HepG2 (cell line): Measurements from ENCODE around the gene DST. TPM values are rescaled to one million over a fixed set of nuclear protein-coding genes. Genes with fewer than 3 reads are reported as not detected.

ENCODE experiments used
- ATAC-seq: fragments of 200-7000 bp; cut with Tn5 transposase; 3 replicates; pipeline ENCODE4 v1.9.1; 2020; ENCODE audit warnings: mild to moderate bottlenecking, moderate library complexity
- BruUV-seq: library from RNA; stranded (reverse); fragments of 400-500 nt; replicated peaks from 2 replicates; lab custom pipeline; 2021; lab: Mats Ljungman, UMichigan
- CTCF ChIA-PET: fragments of 300-600 bp; formaldehyde crosslinking; extraction: SDS; loops from one replicate; lab custom pipeline; 2021; ENCODE audit warnings: low total read pairs, inconsistent platforms, low intra/inter-chr PET ratio; lab: Yijun Ruan, JAX
- POLR2A ChIA-PET: fragments of 350-600 bp; sonication (Branson Sonifier 250); formaldehyde crosslinking; loops from one replicate; lab custom pipeline; 2020; ENCODE audit warnings: antibody characterized with exemption, inconsistent platforms; lab: Yijun Ruan, JAX
- DNase-seq: peaks from one replicate; pipeline ENCODE4 v3.0.0-alpha.2; 2015; ENCODE audit warnings: low spot score
- FAIRE-seq: peaks from 3 replicates; lab custom pipeline; 2011; peaks lifted over from hg19 to GRCh38; lab: Jason Lieb, UNC
- H2AFZ ChIP-seq: one replicate; pipeline ENCODE4 v1.6.1; 2011; ENCODE audit warnings: low read length, inconsistent platforms
- H3K27ac ChIP-seq: fragments of 300-600 bp; 3 replicates; pipeline ENCODE4 v1.8.0; 2011; ENCODE audit warnings: mixed run types, mild to moderate bottlenecking, mixed read lengths, low read length, inconsistent platforms; ENCODE audit not compliant: insufficient read depth; ENCODE audit errors: extremely low read length
- H3K27me3 ChIP-seq, 2 experiments: fragments of 200-600 bp in 1 of 2; 2 replicates in 1 of 2; 3 replicates in 1 of 2; pipeline versions ENCODE4 v1.6.0 to v1.8.0; 2011; ENCODE audit warnings: low read length in 2 of 2, mild to moderate bottlenecking in 2 of 2, moderate library complexity in 2 of 2, inconsistent platforms in 1 of 2; ENCODE audit not compliant: insufficient read depth in 2 of 2, control insufficient read depth in 1 of 2
- H3K36me3 ChIP-seq, 2 experiments: fragments of 200-600 bp in 1 of 2; replicated peaks in 1 of 2; 2 replicates in 1 of 2; 3 replicates in 1 of 2; pipeline versions ENCODE4 v1.5.1 to v1.8.0; 2011; ENCODE audit warnings: low read length in 2 of 2, inconsistent platforms in 1 of 2; ENCODE audit not compliant: insufficient read depth in 2 of 2, control insufficient read depth in 1 of 2
- H3K4me1 ChIP-seq: 2 replicates; pipeline ENCODE4 v1.5.1; 2012; ENCODE audit warnings: low read length, inconsistent platforms; ENCODE audit not compliant: insufficient read depth
- H3K4me2 ChIP-seq: 2 replicates; pipeline ENCODE4 v1.6.0; 2011; ENCODE audit warnings: low read depth, low read length, inconsistent platforms
- H3K4me3 ChIP-seq, 3 experiments: fragments of 200-600 bp in 1 of 3; sonication (generic), shearing (Covaris generic) in 1 of 3; replicated peaks in 1 of 3; 2 replicates each; pipeline ENCODE4 v1.5.1; 2011 to 2016; ENCODE audit warnings: low read length in 3 of 3, inconsistent platforms in 2 of 3, low read depth in 2 of 3, mild to moderate bottlenecking in 2 of 3, control low read depth in 1 of 3, mixed read lengths in 1 of 3; ENCODE audit not compliant: insufficient read depth in 1 of 3
- H3K79me2 ChIP-seq: one replicate; pipeline ENCODE4 v1.6.1; 2011; ENCODE audit warnings: low read length, inconsistent platforms; ENCODE audit not compliant: insufficient read depth
- H3K9ac ChIP-seq: 2 replicates; pipeline ENCODE4 v1.6.0; 2011; ENCODE audit warnings: mild to moderate bottlenecking, low read depth, low read length, inconsistent platforms; ENCODE audit not compliant: insufficient read depth
- H3K9me3 ChIP-seq: 2 replicates; pipeline ENCODE4 v1.5.1; 2012; ENCODE audit warnings: mild to moderate bottlenecking, low read length
- H4K20me1 ChIP-seq: 2 replicates; pipeline ENCODE4 v1.6.0; 2011; ENCODE audit warnings: inconsistent platforms, mild to moderate bottlenecking, low read length, moderate library complexity; ENCODE audit not compliant: insufficient read depth
- BCLAF1 ChIP-seq: fragments of 450-650 bp; IDR thresholded peaks from 2 replicates; pipeline ENCODE4 v1.6.1; 2017; ENCODE audit warnings: mild to moderate bottlenecking
- KLF11 ChIP-seq: IDR thresholded peaks from 2 replicates; pipeline ENCODE4 v1.6.1; 2016; ENCODE audit warnings: missing compliant biosample characterization
- KLF13 ChIP-seq: sonication (generic); formaldehyde crosslinking; IDR thresholded peaks from 2 replicates; pipeline ENCODE4 v1.4.0; 2020; ENCODE audit warnings: mild to moderate bottlenecking, missing genetic modification reagents
- LCORL ChIP-seq, 2 experiments: fragments of 450-650 bp in 1 of 2; sonication (generic) in 1 of 2; formaldehyde crosslinking in 1 of 2; IDR thresholded peaks; 2 replicates each; pipeline versions ENCODE4 v1.5.0 to v1.6.1; 2017 to 2020; ENCODE audit warnings: antibody characterized with exemption in 1 of 2, missing genetic modification reagents in 1 of 2
- MAX ChIP-seq: IDR thresholded peaks from 2 replicates; pipeline ENCODE4 v1.6.1; 2012; ENCODE audit warnings: inconsistent platforms
- MED13 ChIP-seq: sonication (generic); formaldehyde crosslinking; IDR thresholded peaks from 2 replicates; pipeline ENCODE4 v1.5.0; 2020; ENCODE audit warnings: missing genetic modification reagents
- SATB2 ChIP-seq: sonication (generic); formaldehyde crosslinking; IDR thresholded peaks from 2 replicates; pipeline ENCODE4 v1.5.0; 2020; ENCODE audit warnings: missing genetic modification reagents
- SP2 ChIP-seq: sonication (generic); formaldehyde crosslinking; IDR thresholded peaks from 2 replicates; pipeline ENCODE4 v1.5.1; 2020; ENCODE audit warnings: mild to moderate bottlenecking, missing genetic modification reagents
- ZFP41 ChIP-seq: sonication (generic); formaldehyde crosslinking; IDR thresholded peaks from 2 replicates; pipeline ENCODE4 v1.4.0; 2020; ENCODE audit warnings: mild to moderate bottlenecking, missing genetic modification reagents, borderline replicate concordance
- ZNF18 ChIP-seq: sonication (generic); formaldehyde crosslinking; IDR thresholded peaks from 2 replicates; pipeline ENCODE4 v1.8.0; 2022; ENCODE audit warnings: mild to moderate bottlenecking, missing genetic modification reagents; ENCODE audit not compliant: insufficient replicate concordance
- ZNF468 ChIP-seq: sonication (generic); formaldehyde crosslinking; IDR thresholded peaks from 2 replicates; pipeline ENCODE4 v1.8.0; 2022; ENCODE audit warnings: mild to moderate bottlenecking, moderate library complexity, missing genetic modification reagents
- ZNF629 ChIP-seq: sonication (generic); formaldehyde crosslinking; conservative IDR thresholded peaks from 2 replicates; pipeline ENCODE4 v1.5.0; 2020; ENCODE audit warnings: missing genetic modification reagents
- ZSCAN31 ChIP-seq: sonication (generic); formaldehyde crosslinking; IDR thresholded peaks from 2 replicates; pipeline ENCODE4 v1.5.0; 2020; ENCODE audit warnings: low read depth, mild to moderate bottlenecking, missing genetic modification reagents
- WGBS: methylation state at CpG from one replicate; pipeline ENCODE4 v1.1.6; 2017; ENCODE audit warnings: low lambda C conversion rate; 5-methylcytosine and 5-hydroxymethylcytosine counted together
- in situ Hi-C: cut with HindIII; loops from 2 replicates; pipeline ENCODE4 v1.10.0; 2017; ENCODE audit warnings: low pct_unique_long_range_greater_than_20kb; ENCODE audit not compliant: extremely low pct_ligation_motif_present
- intact Hi-C: fragments of 100-400 bp; cut with micrococcal nuclease; formaldehyde crosslinking; loops from one replicate; pipeline ENCODE4 v1.10.0; 2022; ENCODE audit not compliant: unreplicated experiment
- polyA plus RNA-seq, 8 experiments: library from polyadenylated mRNA; depleted of rRNA in 3 of 8; stranded (reverse) in 7 of 8; unstranded in 1 of 8; fragments of >200 nt; fragmentation: Illumina TruSeq in 4 of 8; extraction: Trizol in 4 of 8; gene quantifications; 2 replicates each; pipeline versions ENCODE4 v1.2.1 to v1.2.3, GENCODE V29; 2011 to 2016; ENCODE audit warnings: low read depth in 4 of 8, missing spikeins in 1 of 8, mixed read lengths in 1 of 8; ENCODE audit not compliant: insufficient read depth in 1 of 8
- total RNA-seq, 5 experiments: library from RNA; depleted of rRNA; stranded (reverse); fragments of >200 nt; fragmentation: Illumina TruSeq; extraction: Trizol; gene quantifications; 2 replicates each; pipeline ENCODE4 v1.2.3, GENCODE V29; 2016; ENCODE audit warnings: low read depth in 1 of 5

The DST gene
- total and polyA plus RNA-seq, 2 of the 13 experiments (the other 11 are each of a cell fraction or from before 2014, with no cell fraction given), result 64.4 to 89.0 TPM

- peak overlapping the region; percentile 38; the same call in 1 of the 2 replicates for H3K4me2 ChIP-seq
- ATAC-seq (peak; percentile 90), FAIRE-seq (peak; percentile 90), DNase-seq (peak; percentile 55)
- in situ Hi-C loops (no loop called here), intact Hi-C loops (loop anchor here (5.0 kb wide), 2 partner anchors 34 to 79 kb away; no protein-coding TSS in a partner anchor)
- 14% methylated on average over 2 of the region's 2 CpGs for WGBS
- no peaks in the 10 kb centered on the region for H3K36me3 ChIP-seq
- no peaks in the 10 kb centered on the region for H3K9me3 ChIP-seq
- H3K79me2 ChIP-seq, result no peaks in the 10 kb centered on the region
- H3K4me1 ChIP-seq, result peaks cover 24% of the 10 kb centered on the region
- no peak overlapping the region for H2AFZ ChIP-seq
- peak overlapping the region; percentile 49 for H3K27ac ChIP-seq
- H3K4me3 ChIP-seq, result no peak overlapping the region
- POLR2A ChIA-PET, result interaction anchor here (0.9 to 1.1 kb wide), 2 partner anchors 52 to 91 kb away, joined by 4 to 6 read pairs; no protein-coding TSS in a partner anchor
- no peaks in the 10 kb centered on the region for H4K20me1 ChIP-seq
- BruUV-seq, result no TSS peak
- no peaks in the 10 kb centered on the region for H3K27me3 ChIP-seq
- H3K9ac ChIP-seq, result no peak overlapping the region
- CTCF ChIA-PET, result no interaction called here
- no peak for TF ChIP-seq ZFP41
- TF ChIP-seq MAX, result 0 out of 2 replicates have a peak, but pooled peaks have one; percentile 3
- TF ChIP-seq ZSCAN31 (CRISPR knock-in tag), result no peak
- no peak for TF ChIP-seq MED13 (CRISPR knock-in tag)
- no peak for TF ChIP-seq LCORL (IDR thresholded peaks at IDR 0.05)
- no peak for TF ChIP-seq LCORL (CRISPR knock-in tag; IDR thresholded peaks at IDR 0.05)
- TF ChIP-seq KLF11, result no peak
- TF ChIP-seq KLF13 (CRISPR knock-in tag), result no peak
- TF ChIP-seq SP2, result no peak
- TF ChIP-seq SATB2 (CRISPR knock-in tag), result no peak
- TF ChIP-seq ZNF18, result no peak
- no peak for TF ChIP-seq BCLAF1
- no peak for TF ChIP-seq ZNF468 (CRISPR knock-in tag)
- peak; percentile 32; the same call in 1 of the 2 replicates for TF ChIP-seq ZNF629 (CRISPR knock-in tag)
Observed at GRCh38 chr6:56450882-56451739, 191.6 kb downstream of the DST start.
